IPS DF 6.9 (cell line): ENCODE measurements around the gene ITGB5.

Experiments
- DNase-seq: peaks from one replicate; pipeline ENCODE4 v3.0.0-alpha.2; 2013; ENCODE audit warnings: low read depth, low spot score
- H3K27ac ChIP-seq: one replicate; pipeline ENCODE4 v1.5.1; 2013; ENCODE audit warnings: low read length, control low read depth
- H3K27me3 ChIP-seq: 2 replicates; pipeline ENCODE4 v1.6.1; 2013; ENCODE audit warnings: mild to moderate bottlenecking, low read length; ENCODE audit not compliant: control insufficient read depth, insufficient read depth
- H3K36me3 ChIP-seq: 2 replicates; pipeline ENCODE4 v1.6.1; 2013; ENCODE audit warnings: low read length; ENCODE audit not compliant: control insufficient read depth, insufficient read depth
- H3K4me1 ChIP-seq: 2 replicates; pipeline ENCODE4 v1.6.1; 2013; ENCODE audit warnings: low read length; ENCODE audit not compliant: control insufficient read depth, insufficient read depth
- H3K4me3 ChIP-seq: 2 replicates; pipeline ENCODE4 v1.5.1; 2013; ENCODE audit warnings: mild to moderate bottlenecking, low read length
- H3K9me3 ChIP-seq: 2 replicates; pipeline ENCODE4 v1.6.1; 2013; ENCODE audit warnings: low read length, inconsistent platforms; ENCODE audit not compliant: control insufficient read depth, insufficient read depth
- WGBS: extraction: QIAGEN DNeasy Blood & Tissue Kit; methylation state at CpG from one replicate; pipeline ENCODE4 v1.1.7; 2013; ENCODE audit warnings: mixed read lengths, missing lambda C conversion rate; ENCODE audit not compliant: insufficient read length, insufficient coverage; 5-methylcytosine and 5-hydroxymethylcytosine counted together

Gene ITGB5

GRCh38 chr3:124860599-124860998 is 26.6 kb downstream of the ITGB5 start:
- no peaks in the 10 kb centered on the region for H3K9me3 ChIP-seq
- peaks cover 5% of the 10 kb centered on the region for H3K36me3 ChIP-seq
- no peak overlapping the region for H3K4me3 ChIP-seq
- no peaks in the 10 kb centered on the region for H3K4me1 ChIP-seq
- H3K27ac ChIP-seq, result no peak overlapping the region
- H3K27me3 ChIP-seq, result no peaks in the 10 kb centered on the region
- no peak for DNase-seq
- WGBS, result no CpG with 5 or more reads among the region's 1 CpG

GRCh38 chr3:124859025-124859424 is 28.1 kb downstream of the ITGB5 start:
- H3K9me3 ChIP-seq, result no peaks in the 10 kb centered on the region
- no peaks in the 10 kb centered on the region for H3K27me3 ChIP-seq
- no CpG with 5 or more reads among the region's 7 CpGs for WGBS
- no peak overlapping the region for H3K27ac ChIP-seq
- no peak for DNase-seq
- peaks cover 5% of the 10 kb centered on the region for H3K36me3 ChIP-seq
- no peak overlapping the region for H3K4me3 ChIP-seq
- no peaks in the 10 kb centered on the region for H3K4me1 ChIP-seq

GRCh38 chr3:124858275-124858674 is 28.9 kb downstream of the ITGB5 start:
- DNase-seq, result no peak
- no peak overlapping the region for H3K4me3 ChIP-seq
- no peaks in the 10 kb centered on the region for H3K9me3 ChIP-seq
- no peaks in the 10 kb centered on the region for H3K27me3 ChIP-seq
- no peaks in the 10 kb centered on the region for H3K4me1 ChIP-seq
- no CpG with 5 or more reads among the region's 1 CpG for WGBS
- peaks cover 5% of the 10 kb centered on the region for H3K36me3 ChIP-seq
- H3K27ac ChIP-seq, result no peak overlapping the region

- Histone ChIP-seq H3K4me3 (no peak overlapping the region), H3K9me3 (no peaks in the 10 kb centered on the region), H3K36me3 (peaks cover 3% of the 10 kb centered on the region), H3K4me1 (no peaks in the 10 kb centered on the region; the same call in 1 of the 2 replicates), H3K27me3 (no peaks in the 10 kb centered on the region), H3K27ac (no peak overlapping the region)
- no CpG with 5 or more reads among the region's 2 CpGs for WGBS
- DNase-seq, result no peak
These were observed 30.5 kb downstream of the ITGB5 start for GRCh38 chr3:124856677-124857076.

GRCh38 chr3:124854009-124854408 is 33.2 kb downstream of the ITGB5 start:
- Histone ChIP-seq H3K4me3 (no peak overlapping the region), H3K36me3 (peaks cover 1% of the 10 kb centered on the region; the same call in 1 of the 2 replicates), H3K9me3 (no peaks in the 10 kb centered on the region), H3K27ac (no peak overlapping the region), H3K4me1 (no peaks in the 10 kb centered on the region; the same call in 1 of the 2 replicates), H3K27me3 (no peaks in the 10 kb centered on the region)
- no peak for DNase-seq
- no CpG with 5 or more reads among the region's 1 CpG for WGBS

GRCh38 chr3:124853446-124853845 is 33.7 kb downstream of the ITGB5 start:
- no peak for DNase-seq
- WGBS, result no CpG with 5 or more reads among the region's 3 CpGs
- Histone ChIP-seq H3K4me1 (no peaks in the 10 kb centered on the region; the same call in 1 of the 2 replicates), H3K4me3 (no peak overlapping the region), H3K9me3 (no peaks in the 10 kb centered on the region), H3K36me3 (no peaks in the 10 kb centered on the region; the same call in 1 of the 2 replicates), H3K27ac (no peak overlapping the region), H3K27me3 (no peaks in the 10 kb centered on the region)

- no CpG with 5 or more reads among the region's 12 CpGs for WGBS
- H3K4me1 ChIP-seq, result no peaks in the 10 kb centered on the region; the same call in 1 of the 2 replicates
These were observed 35.3 kb downstream of the ITGB5 start for GRCh38 chr3:124851905-124852304.

GRCh38 chr3:124851136-124851535 is 36.0 kb downstream of the ITGB5 start:
- Histone ChIP-seq H3K4me3 (no peak overlapping the region), H3K9me3 (no peaks in the 10 kb centered on the region), H3K27me3 (no peaks in the 10 kb centered on the region), H3K36me3 (peaks cover 8% of the 10 kb centered on the region; the same call in 1 of the 2 replicates), H3K27ac (no peak overlapping the region), H3K4me1 (no peaks in the 10 kb centered on the region; the same call in 1 of the 2 replicates)
- no CpG with 5 or more reads among the region's 3 CpGs for WGBS
- DNase-seq, result no peak

More at GRCh38 chr3:124851905-124852304, 35.3 kb downstream of the ITGB5 start:
- H3K36me3 ChIP-seq, result peaks cover 8% of the 10 kb centered on the region; the same call in 1 of the 2 replicates
- no peak for DNase-seq
- no peaks in the 10 kb centered on the region for H3K27me3 ChIP-seq
- H3K4me3 ChIP-seq, result no peak overlapping the region
- no peak overlapping the region for H3K27ac ChIP-seq
- no peaks in the 10 kb centered on the region for H3K9me3 ChIP-seq

- peaks cover 8% of the 10 kb centered on the region; the same call in 1 of the 2 replicates for H3K36me3 ChIP-seq
These were observed 36.5 kb downstream of the ITGB5 start for GRCh38 chr3:124850633-124851032.

GRCh38 chr3:124850212-124850611 is 37.0 kb downstream of the ITGB5 start:
- WGBS, result no CpG with 5 or more reads among the region's 6 CpGs
- no peak for DNase-seq
- Histone ChIP-seq H3K27ac (no peak overlapping the region), H3K36me3 (peaks cover 8% of the 10 kb centered on the region; the same call in 1 of the 2 replicates), H3K4me3 (no peak overlapping the region), H3K4me1 (no peaks in the 10 kb centered on the region; the same call in 1 of the 2 replicates), H3K27me3 (no peaks in the 10 kb centered on the region), H3K9me3 (no peaks in the 10 kb centered on the region)

More at GRCh38 chr3:124850633-124851032, 36.5 kb downstream of the ITGB5 start:
- WGBS, result no CpG with 5 or more reads among the region's 2 CpGs
- H3K27me3 ChIP-seq, result no peaks in the 10 kb centered on the region
- H3K27ac ChIP-seq, result no peak overlapping the region
- no peak for DNase-seq
- H3K4me1 ChIP-seq, result no peaks in the 10 kb centered on the region; the same call in 1 of the 2 replicates
- H3K4me3 ChIP-seq, result no peak overlapping the region
- H3K9me3 ChIP-seq, result no peaks in the 10 kb centered on the region

- no peak overlapping the region for H3K27ac ChIP-seq
- no peaks in the 10 kb centered on the region; the same call in 1 of the 2 replicates for H3K4me1 ChIP-seq
- DNase-seq, result no peak
- no peaks in the 10 kb centered on the region for H3K9me3 ChIP-seq
- no peak overlapping the region for H3K4me3 ChIP-seq
- WGBS, result no CpG with 5 or more reads among the region's 9 CpGs
- peaks cover 8% of the 10 kb centered on the region; the same call in 1 of the 2 replicates for H3K36me3 ChIP-seq
- no peaks in the 10 kb centered on the region for H3K27me3 ChIP-seq
These were observed 38.9 kb downstream of the ITGB5 start for GRCh38 chr3:124848300-124848699.
